SK-N-MC (cell line): ENCODE results near the gene MED27.

Source experiments
- EZH2 ChIP-seq: fragments of 200-600 bp; sonication (generic); IDR thresholded peaks from one replicate; pipeline ENCODE4 v1.6.1; 2017; ENCODE audit warnings: antibody characterized with exemption
- FOXP2 ChIP-seq: optimal IDR thresholded peaks from 2 replicates; pipeline ENCODE3; 2011; ENCODE audit warnings: mild to moderate bottlenecking, moderate library complexity; ENCODE audit not compliant: insufficient read depth; ENCODE audit errors: extremely low read length, control extremely low read depth
- POLR2AphosphoS5 ChIP-seq: IDR thresholded peaks from 2 replicates; pipeline ENCODE4 v1.6.1; 2012; ENCODE audit warnings: mild to moderate bottlenecking, low read depth, low read length, borderline replicate concordance

GRCh38 chr9:132124800-132125199, 45.1 kb upstream of the MED27 start:
- TF ChIP-seq EZH2 (no peak), POLR2AphosphoS5 (no peak), FOXP2 (no peak)
